H1 (cell line): ENCODE results near the gene GABRR1. TPM values are rescaled to one million over a fixed set of nuclear protein-coding genes. Genes with fewer than 3 reads are reported as not detected.
A peak's percentile ranks its signal among the peaks of the same experiment; 100 is the strongest.

Source experiments
- CTCF ChIA-PET: fragments of 300-600 bp; sonication (Branson Sonifier 250); formaldehyde crosslinking; loops from one replicate; lab custom pipeline; 2021; ENCODE audit not compliant: partially characterized antibody; lab: Charles Lee
- POLR2A ChIA-PET: fragments of 300-600 bp; sonication (Branson Sonifier 250); formaldehyde crosslinking; loops from one replicate; lab custom pipeline; 2021; ENCODE audit warnings: inconsistent platforms; ENCODE audit not compliant: partially characterized antibody; lab: Charles Lee
- DNase-seq, 2 experiments: peaks; one replicate each; pipeline versions ENCODE4 v3.0.0 to v3.0.0-alpha.2; 2010 to 2022; ENCODE audit warnings: low spot score in 2 of 2, low read depth in 1 of 2, mixed read lengths in 1 of 2
- FAIRE-seq: peaks from 2 replicates; lab custom pipeline; 2011; peaks lifted over from hg19 to GRCh38; lab: Jason Lieb, UNC
- H2AFZ ChIP-seq: 2 replicates; pipeline ENCODE4 v1.8.1; 2012; ENCODE audit warnings: low read length, inconsistent platforms
- H2AK5ac ChIP-seq: 2 replicates; pipeline ENCODE4 v1.6.1; 2013; ENCODE audit warnings: low read depth, low read length
- H2BK120ac ChIP-seq: replicated peaks from 2 replicates; pipeline ENCODE3; 2013; ENCODE audit warnings: low read depth, low read length, inconsistent platforms
- H2BK12ac ChIP-seq: 2 replicates; pipeline ENCODE4 v1.6.1; 2013; ENCODE audit warnings: low read depth, low read length
- H2BK15ac ChIP-seq: 2 replicates; pipeline ENCODE4 v1.6.1; 2013; ENCODE audit warnings: low read length
- H2BK20ac ChIP-seq: 2 replicates; pipeline ENCODE4 v1.6.1; 2013; ENCODE audit warnings: low read length
- H2BK5ac ChIP-seq: 2 replicates; pipeline ENCODE4 v1.6.1; 2013; ENCODE audit warnings: low read depth, low read length
- H3K14ac ChIP-seq: 2 replicates; pipeline ENCODE4 v1.6.1; 2013; ENCODE audit warnings: inconsistent platforms; ENCODE audit not compliant: insufficient read length
- H3K18ac ChIP-seq: 2 replicates; pipeline ENCODE4 v1.6.1; 2013; ENCODE audit warnings: low read length; ENCODE audit errors: extremely low read depth
- H3K23ac ChIP-seq: 2 replicates; pipeline ENCODE4 v1.6.1; 2013; ENCODE audit warnings: inconsistent platforms; ENCODE audit not compliant: insufficient read length
- H3K23me2 ChIP-seq: 2 replicates; pipeline ENCODE4 v1.6.1; 2013; ENCODE audit warnings: low read depth, low read length
- H3K27ac ChIP-seq: 2 replicates; pipeline ENCODE4 v1.6.1; 2011; ENCODE audit warnings: low read depth, low read length, inconsistent platforms
- H3K27me3 ChIP-seq, 4 experiments: replicated peaks in 1 of 4; 1 replicate in 1 of 4; 2 replicates in 3 of 4; pipeline versions ENCODE4 v1.6.1 to v1.8.1; 2011 to 2013; ENCODE audit warnings: low read length in 3 of 4, mild to moderate bottlenecking in 3 of 4, inconsistent platforms in 2 of 4, mixed read lengths in 2 of 4, moderate library complexity in 1 of 4; ENCODE audit not compliant: control insufficient read depth in 3 of 4, insufficient read depth in 3 of 4; ENCODE audit errors: extremely low read depth in 1 of 4
- H3K36me3 ChIP-seq, 4 experiments: 2 replicates each; pipeline versions ENCODE4 v1.6.1 to v1.8.1; 2011 to 2013; ENCODE audit warnings: mild to moderate bottlenecking in 4 of 4, low read length in 3 of 4, moderate library complexity in 2 of 4, control low read depth in 1 of 4, inconsistent platforms in 1 of 4; ENCODE audit not compliant: insufficient read depth in 4 of 4, control insufficient read depth in 2 of 4
- H3K4ac ChIP-seq: replicated peaks from 2 replicates; pipeline ENCODE3; 2013; ENCODE audit warnings: low read length, low read depth, mixed read lengths, inconsistent platforms; ENCODE audit not compliant: insufficient read length
- H3K4me1 ChIP-seq, 4 experiments: replicated peaks in 1 of 4; 1 replicate in 1 of 4; 2 replicates in 3 of 4; pipeline versions ENCODE4 v1.6.1 to v1.8.1; 2011 to 2013; ENCODE audit warnings: low read length in 3 of 4, inconsistent platforms in 2 of 4, mixed read lengths in 1 of 4; ENCODE audit not compliant: insufficient read depth in 4 of 4, control insufficient read depth in 3 of 4
- H3K4me2 ChIP-seq, 2 experiments: 2 replicates each; pipeline versions ENCODE4 v1.6.1 to v1.8.1; 2011 to 2013; ENCODE audit warnings: low read depth in 2 of 2, low read length in 2 of 2, control low read depth in 1 of 2, inconsistent platforms in 1 of 2, mild to moderate bottlenecking in 1 of 2; ENCODE audit not compliant: insufficient read depth in 1 of 2
- H3K4me3 ChIP-seq, 4 experiments: fragments of 200-600, 300-600 bp in 1 of 4; sonication (generic), shearing (Covaris generic), sonication (Bioruptor Twin) in 1 of 4; 2 replicates each; pipeline versions ENCODE4 v1.5.1 to v1.8.1; 2011 to 2016; ENCODE audit warnings: low read length in 4 of 4, low read depth in 3 of 4, control low read depth in 2 of 4, inconsistent platforms in 2 of 4, mild to moderate bottlenecking in 2 of 4, mixed read lengths in 1 of 4, moderate library complexity in 1 of 4; ENCODE audit not compliant: insufficient read depth in 2 of 4; ENCODE audit errors: extremely low read depth in 1 of 4
- H3K56ac ChIP-seq: replicated peaks from 2 replicates; pipeline ENCODE3; 2013; ENCODE audit warnings: low read depth, mild to moderate bottlenecking, mixed read lengths, low read length, inconsistent platforms; ENCODE audit not compliant: insufficient read length
- H3K79me1 ChIP-seq: 2 replicates; pipeline ENCODE4 v1.6.1; 2013; ENCODE audit warnings: low read depth, low read length, control low read depth
- H3K79me2 ChIP-seq, 2 experiments: 2 replicates each; pipeline versions ENCODE4 v1.6.1 to v1.8.1; 2012 to 2013; ENCODE audit warnings: low read length in 2 of 2, mild to moderate bottlenecking in 2 of 2, inconsistent platforms in 1 of 2; ENCODE audit not compliant: insufficient read depth in 2 of 2, control insufficient read depth in 1 of 2
- H3K9ac ChIP-seq, 4 experiments: replicated peaks in 1 of 4; 1 replicate in 1 of 4; 2 replicates in 3 of 4; pipeline versions ENCODE4 v1.6.1 to v1.8.1; 2011 to 2013; ENCODE audit warnings: low read depth in 3 of 4, low read length in 3 of 4, control low read depth in 2 of 4, mild to moderate bottlenecking in 2 of 4, moderate library complexity in 2 of 4, inconsistent platforms in 1 of 4; ENCODE audit errors: extremely low read depth in 1 of 4
- H3K9me3 ChIP-seq, 2 experiments: 2 replicates each; pipeline versions ENCODE4 v1.6.1 to v1.8.1; 2012 to 2013; ENCODE audit warnings: mild to moderate bottlenecking in 2 of 2, moderate library complexity in 2 of 2, control low read depth in 1 of 2, inconsistent platforms in 1 of 2, low read depth in 1 of 2, low read length in 1 of 2, mixed read lengths in 1 of 2; ENCODE audit not compliant: insufficient read depth in 2 of 2
- H4K20me1 ChIP-seq, 2 experiments: replicated peaks in 1 of 2; 2 replicates each; pipeline versions ENCODE3 to v1.8.1; 2011 to 2013; ENCODE audit warnings: inconsistent platforms in 2 of 2, low read length in 2 of 2, mild to moderate bottlenecking in 1 of 2; ENCODE audit not compliant: insufficient read depth in 2 of 2, control insufficient read depth in 1 of 2
- H4K5ac ChIP-seq: 2 replicates; pipeline ENCODE4 v1.6.1; 2013; ENCODE audit warnings: low read length, low read depth, mixed read lengths, inconsistent platforms; ENCODE audit not compliant: insufficient read length
- H4K8ac ChIP-seq: 2 replicates; pipeline ENCODE4 v1.8.0; 2013; ENCODE audit warnings: mild to moderate bottlenecking, moderate library complexity, low read length, inconsistent platforms; ENCODE audit not compliant: insufficient read depth; ENCODE audit errors: extremely low read depth
- H4K91ac ChIP-seq: replicated peaks from 2 replicates; pipeline ENCODE3; 2013; ENCODE audit warnings: low read length, mixed read lengths, inconsistent platforms; ENCODE audit not compliant: insufficient read length
- EZH2 ChIP-seq: fragments of 200-600 bp; sonication (generic); IDR thresholded peaks from 2 replicates; pipeline ENCODE4 v1.7.1; 2012; ENCODE audit warnings: low read depth, mild to moderate bottlenecking, moderate library complexity, low read length, inconsistent platforms; ENCODE audit not compliant: severe bottlenecking
- KDM4A ChIP-seq: IDR thresholded peaks from one replicate; pipeline ENCODE4 v1.7.1; 2012; ENCODE audit warnings: low read depth, mild to moderate bottlenecking, moderate library complexity, low read length, inconsistent platforms; ENCODE audit not compliant: severe bottlenecking
- WGBS, 2 experiments: shearing (Covaris generic) in 1 of 2; methylation state at CpG; one replicate each; pipeline versions ENCODE4 v1.1.6 to v1.1.7; 2013 to 2015; ENCODE audit warnings: low lambda C conversion rate in 2 of 2, mixed read lengths in 2 of 2, inconsistent platforms in 1 of 2, low coverage in 1 of 2, missing lambda C conversion rate in 1 of 2; ENCODE audit not compliant: insufficient replicate concordance in 2 of 2, insufficient coverage in 1 of 2, insufficient read length in 1 of 2; ENCODE audit errors: extremely low coverage in 1 of 2, missing lambda C conversion rate in 1 of 2; 5-methylcytosine and 5-hydroxymethylcytosine counted together
- polyA plus RNA-seq, 7 experiments: library from polyadenylated mRNA; depleted of rRNA in 3 of 7; stranded (reverse) in 5 of 7; unstranded in 2 of 7; fragments of >200 nt in 5 of 7; fragments of 200-250 nt in 2 of 7; gene quantifications; 1 replicate in 5 of 7; 2 replicates in 1 of 7; 4 replicates in 1 of 7; pipeline versions ENCODE4 v1.2.1 to v1.2.3, GENCODE V29; 2011 to 2013; ENCODE audit warnings: missing spikeins in 2 of 7, mixed read lengths in 2 of 7
- total RNA-seq: library from RNA; stranded (reverse); fragmentation: NEBNext Ultra II Directional; extraction: Animal tissue kit (Norgen Biotek cat#: 25700); gene quantifications from 2 replicates; pipeline ENCODE4 v1.2.1, GENCODE V29; 2021

GABRR1 gene
- total and polyA plus RNA-seq, 2 of the 8 experiments (the other 6 are each of a cell fraction or from before 2014, with no cell fraction given), result 0.60 to 0.63 TPM

GRCh38 chr6:89145091-89145955 lies 71.8 kb downstream of the GABRR1 start:
- Histone ChIP-seq H3K9ac (peak overlapping the region in 1 of 4 experiments; percentile 88; a peak in 1 of 7 replicates), H4K5ac (no peak overlapping the region), H3K14ac (no peak overlapping the region), H2BK12ac (no peak overlapping the region), H3K56ac (no peak overlapping the region), H3K23ac (no peak overlapping the region), H2BK15ac (no peak overlapping the region), H2BK120ac (no peak overlapping the region), H2BK5ac (no peak overlapping the region), H3K36me3 (no peaks in the 10 kb centered on the region), H3K79me1 (no peaks in the 10 kb centered on the region), H3K9me3 (no peaks in the 10 kb centered on the region), H3K4me3 (peak overlapping the region; percentile 51 to 69 (median 54)), H2AK5ac (no peak overlapping the region), H3K18ac (no peak overlapping the region), H3K79me2 (no peaks in the 10 kb centered on the region), H3K27ac (no peak overlapping the region), H2BK20ac (no peak overlapping the region), H3K27me3 (peaks cover 7 to 34% (median 22%) of the 10 kb centered on the region in 4 experiments), H4K91ac (no peak overlapping the region), H3K4ac (no peak overlapping the region), H4K8ac (peak overlapping the region; percentile 95; the same call in 1 of the 2 replicates), H2AFZ (peak overlapping the region; percentile 84), H3K4me1 (peaks cover 0 to 3% (median 0%) of the 10 kb centered on the region in 4 experiments; a peak in 2 of 7 replicates), H3K4me2 (peak overlapping the region; percentile 64 to 82), H4K20me1 (no peaks in the 10 kb centered on the region), H3K23me2 (peaks cover 13% of the 10 kb centered on the region; the same call in 1 of the 2 replicates)
- POLR2A ChIA-PET, result interaction anchor here (1.3 to 1.5 kb wide), 3 partner anchors 28 to 162 kb away, joined by 3 to 5 read pairs (median 4); partner anchors contain the start of gene SRSF12
- 26% methylated on average over 17 of the region's 17 CpGs; no CpG with 5 or more reads in 1 of the 2 experiments for WGBS, 2 experiments
- FAIRE-seq, result no peak
- CTCF ChIA-PET, result interaction anchor here (1.7 to 2.3 kb wide), 3 partner anchors 12 to 162 kb away, joined by 5 to 8 read pairs (median 6); no protein-coding TSS in a partner anchor
- no peak for DNase-seq
- TF ChIP-seq EZH2 (peak; percentile 58), KDM4A (no peak)
